Measurements from ENCODE around the gene TEX53.

TEX53 gene

DNA sequence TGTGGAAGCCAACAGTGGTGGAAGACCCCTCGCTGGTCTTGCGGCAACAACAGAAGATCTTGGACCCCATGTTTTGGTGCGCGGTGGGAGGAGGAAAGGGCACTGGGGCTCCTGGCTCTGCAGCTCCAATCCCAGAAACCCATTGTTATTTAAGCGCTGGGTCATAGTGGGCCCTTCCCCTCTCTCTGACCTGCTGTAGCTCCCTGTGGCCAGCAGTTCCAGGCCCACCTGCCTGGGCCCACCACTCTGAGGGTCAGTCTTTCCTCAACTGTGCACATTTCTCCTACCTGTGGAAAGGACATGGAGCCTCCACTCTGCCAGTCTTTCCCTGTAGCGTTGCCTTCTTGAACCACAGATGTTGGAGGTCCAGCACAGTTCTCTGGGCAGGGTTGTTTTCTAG is at the start of gene TEX53:
Gene TEX53 (minus strand): TSS at position 101 of the 400 bp plus-strand sequence. CDS start 31 bp downstream, at position 70.
- TF ChIP-seq, protein P1, sequence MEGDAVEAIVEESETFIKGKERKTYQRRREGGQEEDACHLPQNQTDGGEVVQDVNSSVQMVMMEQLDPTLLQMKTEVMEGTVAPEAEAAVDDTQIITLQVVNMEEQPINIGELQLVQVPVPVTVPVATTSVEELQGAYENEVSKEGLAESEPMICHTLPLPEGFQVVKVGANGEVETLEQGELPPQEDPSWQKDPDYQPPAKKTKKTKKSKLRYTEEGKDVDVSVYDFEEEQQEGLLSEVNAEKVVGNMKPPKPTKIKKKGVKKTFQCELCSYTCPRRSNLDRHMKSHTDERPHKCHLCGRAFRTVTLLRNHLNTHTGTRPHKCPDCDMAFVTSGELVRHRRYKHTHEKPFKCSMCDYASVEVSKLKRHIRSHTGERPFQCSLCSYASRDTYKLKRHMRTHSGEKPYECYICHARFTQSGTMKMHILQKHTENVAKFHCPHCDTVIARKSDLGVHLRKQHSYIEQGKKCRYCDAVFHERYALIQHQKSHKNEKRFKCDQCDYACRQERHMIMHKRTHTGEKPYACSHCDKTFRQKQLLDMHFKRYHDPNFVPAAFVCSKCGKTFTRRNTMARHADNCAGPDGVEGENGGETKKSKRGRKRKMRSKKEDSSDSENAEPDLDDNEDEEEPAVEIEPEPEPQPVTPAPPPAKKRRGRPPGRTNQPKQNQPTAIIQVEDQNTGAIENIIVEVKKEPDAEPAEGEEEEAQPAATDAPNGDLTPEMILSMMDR (IDR thresholded peaks at IDR 0.05; ENCODE audit: insufficient read depth, missing control alignments), result no peak
- FAIRE-seq (no peak), DNase-seq (ENCODE audit: insufficient read length, low spot score) (no peak)

DNA sequence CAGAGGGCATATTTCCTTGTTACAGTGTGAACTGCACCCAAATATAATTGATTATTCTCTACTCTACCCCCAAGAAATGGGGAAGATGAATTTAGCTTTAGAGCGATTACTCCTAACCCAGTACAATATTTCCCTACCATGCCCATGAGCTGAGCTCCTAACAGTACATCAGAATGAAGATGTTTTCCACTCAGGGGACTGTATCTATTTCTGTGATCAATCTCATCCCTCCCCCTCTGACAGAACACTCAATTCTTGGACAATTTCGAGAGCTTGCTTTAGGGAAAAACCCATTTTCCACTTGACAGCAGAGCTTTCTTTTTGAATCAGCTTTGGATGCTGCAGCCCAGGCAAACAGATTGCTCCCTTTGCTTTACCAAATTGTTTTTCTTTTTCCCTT is 49.1 kb upstream of the TEX53 start:
- FAIRE-seq (no peak), DNase-seq (ENCODE audit: insufficient read length, low spot score) (no peak)
- TF ChIP-seq, protein P1 (IDR thresholded peaks at IDR 0.05; ENCODE audit: insufficient read depth, missing control alignments), result no peak

DNA sequence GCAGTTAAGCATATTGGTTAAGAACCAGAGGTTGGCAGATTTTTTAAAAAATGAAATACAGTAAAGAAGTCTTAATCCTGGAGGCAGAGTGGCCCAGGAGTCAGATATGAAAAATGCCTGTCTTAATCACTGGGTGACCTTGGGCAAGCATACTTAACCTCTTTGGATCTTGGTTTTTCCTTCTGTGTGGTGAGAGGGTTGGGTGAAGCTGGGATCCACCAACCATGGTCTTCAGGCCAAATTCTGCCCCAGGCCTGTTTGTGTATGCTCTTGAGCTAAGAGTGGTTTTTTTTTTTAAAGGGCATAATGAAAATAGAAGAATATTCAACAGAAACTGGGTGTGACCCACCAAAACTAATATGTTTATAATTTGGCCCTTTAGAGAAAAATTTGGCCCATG is 44.4 kb upstream of the TEX53 start:
- DNase-seq (ENCODE audit: insufficient read length, low spot score) (no peak), FAIRE-seq (no peak)
- TF ChIP-seq, protein P1 (IDR thresholded peaks at IDR 0.05; ENCODE audit: insufficient read depth, missing control alignments), result no peak

DNA sequence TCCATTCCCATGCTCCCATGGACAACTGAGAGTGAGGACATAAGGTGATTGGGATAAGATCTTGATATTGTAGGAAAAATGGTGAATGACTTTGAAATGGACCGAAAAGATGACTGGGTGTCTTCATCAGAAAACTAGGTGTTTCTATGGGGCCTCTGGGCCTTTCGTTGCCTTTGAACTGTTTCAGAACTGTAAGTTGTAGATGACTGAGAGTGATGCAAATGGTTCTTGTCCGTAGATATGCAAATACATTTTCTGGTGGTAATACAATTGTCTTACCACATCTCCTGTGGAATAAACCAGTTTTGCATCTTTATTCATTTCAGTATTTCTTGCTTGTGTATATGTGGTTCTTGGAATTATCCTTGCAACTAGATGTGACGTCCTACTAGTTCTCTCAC is 40.3 kb upstream of the TEX53 start:
- FAIRE-seq, result no peak
- DNase-seq (ENCODE audit: insufficient read length, low spot score), result no peak
- TF ChIP-seq, protein P1 (IDR thresholded peaks at IDR 0.05; ENCODE audit: insufficient read depth, missing control alignments), result no peak

DNA sequence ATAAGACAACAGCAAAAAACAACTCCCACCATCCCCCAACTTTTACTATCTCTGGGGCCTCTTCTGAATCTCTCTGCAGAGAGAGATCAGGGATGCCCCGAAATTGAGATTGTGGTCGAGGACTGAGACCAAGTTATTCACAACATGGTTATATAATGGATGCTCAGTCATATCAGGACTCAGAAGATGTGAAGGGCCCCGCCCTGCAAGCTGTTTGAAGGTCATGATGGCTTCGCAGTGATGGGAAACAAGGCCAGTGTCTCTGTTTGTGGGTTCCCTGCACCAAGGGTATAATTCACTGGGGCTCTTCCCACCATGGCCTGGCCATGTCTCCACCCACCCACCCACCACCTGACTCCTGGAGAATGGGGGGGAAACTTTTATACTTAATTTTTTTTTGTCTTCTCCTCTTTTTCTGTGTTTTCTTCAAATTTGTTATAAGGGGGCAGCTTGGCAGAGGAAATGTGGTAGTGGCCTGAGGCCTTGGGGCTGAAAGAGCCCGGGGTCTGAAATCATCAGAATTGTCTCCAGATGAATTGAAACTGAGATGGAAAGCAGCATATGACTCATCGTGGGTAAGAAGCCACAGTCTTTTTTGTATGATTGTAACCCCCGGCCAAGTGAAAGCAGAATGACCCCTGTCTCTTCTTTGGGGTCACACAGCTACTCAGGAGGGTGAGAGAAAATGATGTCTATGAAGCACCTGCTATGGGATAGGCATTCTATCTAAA is 39.4 kb upstream of the TEX53 start:
- FAIRE-seq (no peak), DNase-seq (ENCODE audit: insufficient read length, low spot score) (no peak)
- TF ChIP-seq, protein P1 (IDR thresholded peaks at IDR 0.05; ENCODE audit: insufficient read depth, missing control alignments), result no peak

DNA sequence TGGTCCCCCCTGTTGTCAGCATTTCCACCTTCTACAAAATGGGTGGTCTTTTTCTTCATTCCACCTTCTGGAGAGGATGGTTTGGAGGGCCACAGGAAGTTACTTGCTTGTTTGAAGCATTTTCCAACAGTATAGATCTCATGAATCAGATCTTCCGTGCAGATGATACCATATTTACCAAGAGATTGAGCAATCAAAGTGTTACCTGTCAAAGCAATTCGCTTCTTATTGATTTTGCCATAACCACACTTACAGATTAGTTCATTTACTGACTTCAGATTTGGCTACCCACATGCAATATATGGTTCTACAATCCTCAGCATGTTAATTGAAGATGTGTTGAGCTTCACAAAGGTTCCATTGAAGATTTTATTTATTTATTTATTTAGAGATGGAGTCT is 38.3 kb upstream of the TEX53 start:
- TF ChIP-seq, protein P1 (IDR thresholded peaks at IDR 0.05; ENCODE audit: insufficient read depth, missing control alignments), result no peak
- FAIRE-seq (no peak), DNase-seq (ENCODE audit: insufficient read length, low spot score) (no peak)

DNA sequence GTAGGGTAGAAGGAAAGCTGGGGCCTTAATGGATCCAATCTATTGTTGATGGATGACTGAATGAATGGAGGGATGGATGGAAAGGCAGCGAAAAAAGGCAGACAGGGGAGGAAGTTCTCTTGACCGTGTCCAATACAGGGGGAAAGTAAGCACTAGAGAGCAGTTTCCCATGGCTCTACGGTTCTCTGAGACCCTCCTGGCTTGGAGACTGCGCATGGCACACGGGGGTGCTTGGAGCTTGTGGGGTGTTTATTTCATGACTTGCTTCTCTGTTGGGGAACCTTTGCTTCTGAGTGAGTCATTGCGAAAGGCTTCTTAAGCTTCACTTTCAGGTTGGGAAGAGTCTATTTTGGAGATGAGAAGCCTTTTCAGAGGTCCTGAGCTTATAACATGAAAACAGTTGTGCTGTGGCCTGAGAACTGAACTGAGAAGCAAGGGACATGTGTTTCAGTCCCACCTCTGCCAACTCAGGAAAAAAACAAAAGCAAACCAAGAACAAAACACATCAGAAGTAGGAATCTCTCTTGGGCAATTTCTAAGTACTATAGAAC is 37.2 kb upstream of the TEX53 start:
- TF ChIP-seq, protein P1 (IDR thresholded peaks at IDR 0.05; ENCODE audit: insufficient read depth, missing control alignments), result no peak
- FAIRE-seq, result no peak
- DNase-seq (ENCODE audit: insufficient read length, low spot score), result no peak

Data from D721Med (cell line).